DMS53 treated with DMSO at 0.1 percent for 48 hours (cell line): ENCODE data around the gene XKR8.
"Not testable (repeated sequence)": the region's sequence is repeated elsewhere in the genome, so short reads cannot be mapped to it uniquely, and the experiment has no call there.

ENCODE experiments used
- DNase-seq: peaks from one replicate; lab custom pipeline; 2025; ENCODE audit not compliant: unreplicated experiment; lab: John Stamatoyannopoulos, UW

Gene XKR8

DNA sequence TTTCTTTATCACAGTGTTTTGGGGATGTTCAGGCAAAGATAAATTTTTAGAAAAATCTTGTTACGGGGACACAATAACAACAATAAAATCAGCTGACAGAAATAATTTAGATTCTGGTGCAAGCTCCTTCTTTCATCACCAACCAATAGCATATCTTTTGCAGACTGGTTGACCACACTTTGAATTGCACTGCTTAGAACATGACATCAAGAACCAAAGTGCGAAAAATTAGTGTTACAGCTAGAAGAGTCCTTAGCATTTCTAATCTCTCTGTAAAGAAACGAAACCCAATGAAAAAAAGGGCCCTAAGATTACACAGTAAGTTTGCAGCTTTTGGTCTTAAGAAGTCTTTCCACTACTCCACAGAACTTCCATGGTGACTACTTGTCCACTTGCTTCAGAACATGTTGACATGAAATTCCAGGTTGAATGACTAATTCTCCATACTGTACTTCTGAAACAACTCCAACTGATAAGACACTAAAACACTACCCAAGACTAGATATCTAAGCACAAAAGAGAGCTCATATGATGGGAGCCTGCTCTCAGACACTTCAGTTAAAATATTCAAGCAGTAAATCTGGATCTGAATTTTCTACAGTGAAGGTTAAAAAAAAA lies 31.3 kb downstream of the XKR8 start:
- no peak for DNase-seq

DNA sequence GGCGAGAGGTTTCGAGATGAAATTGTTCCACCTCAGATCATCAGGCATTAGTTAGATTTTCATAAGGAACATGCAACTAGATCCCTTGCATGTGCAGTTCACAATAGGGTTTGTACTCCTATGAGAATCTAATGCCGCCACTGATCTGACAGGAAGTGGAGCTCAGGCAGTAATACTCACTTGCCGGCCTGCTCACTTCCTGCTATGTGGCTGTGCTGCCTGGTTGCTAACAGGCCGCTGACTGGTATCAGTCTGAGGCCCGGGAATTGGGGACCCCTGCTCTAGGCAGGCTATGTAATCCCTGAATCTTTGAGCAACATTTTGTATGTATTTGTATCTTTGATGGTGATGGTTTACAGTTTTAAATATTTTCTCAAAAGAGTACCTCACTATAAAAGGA lies 32.5 kb downstream of the XKR8 start:
- DNase-seq: no peak

DNA sequence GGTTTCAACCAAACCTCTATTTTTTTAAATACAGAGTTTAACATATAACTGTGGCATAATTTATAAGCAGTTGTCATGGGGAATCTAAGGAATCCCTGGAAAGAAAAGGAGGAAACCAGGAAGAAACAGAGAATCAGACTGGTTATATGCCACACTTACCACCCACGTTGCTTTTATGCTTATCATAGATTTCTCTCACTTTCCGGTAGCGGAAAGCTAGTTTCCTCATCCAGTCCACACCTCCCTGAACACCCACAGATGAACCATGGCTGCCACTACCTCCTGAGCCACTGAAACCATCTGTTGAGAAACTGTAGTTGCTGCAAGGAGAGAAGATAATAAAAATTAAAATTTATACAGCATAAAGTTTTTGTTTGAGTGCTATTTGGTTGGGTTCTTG lies 33.5 kb downstream of the XKR8 start:
- no peak for DNase-seq

DNA sequence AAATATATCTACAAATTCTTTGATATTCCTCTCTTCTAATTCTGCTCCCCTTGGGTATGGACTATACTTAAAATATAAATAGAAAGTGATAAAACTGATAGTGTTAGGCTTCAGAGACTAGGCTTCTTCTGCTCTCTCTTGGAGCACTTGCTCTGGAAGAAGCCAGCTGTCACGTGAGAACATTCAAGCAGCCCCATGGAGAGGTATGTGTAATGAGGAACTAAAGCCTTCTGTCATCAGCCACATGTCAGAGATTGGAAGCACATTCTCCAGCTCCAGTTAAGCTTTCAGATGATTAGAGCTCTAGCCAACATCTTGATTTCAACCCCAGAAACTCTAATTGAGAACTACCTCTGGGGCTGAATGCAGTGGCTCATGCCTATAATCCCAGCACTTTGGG lies 34.3 kb downstream of the XKR8 start:
- DNase-seq: no peak

GRCh38 chr1:27994526-27994925 lies 34.8 kb downstream of the XKR8 start:
- DNase-seq: not testable (repeated sequence)

- no peak for DNase-seq
These were observed 39.3 kb downstream of the XKR8 start for GRCh38 chr1:27999055-27999454.

DNA sequence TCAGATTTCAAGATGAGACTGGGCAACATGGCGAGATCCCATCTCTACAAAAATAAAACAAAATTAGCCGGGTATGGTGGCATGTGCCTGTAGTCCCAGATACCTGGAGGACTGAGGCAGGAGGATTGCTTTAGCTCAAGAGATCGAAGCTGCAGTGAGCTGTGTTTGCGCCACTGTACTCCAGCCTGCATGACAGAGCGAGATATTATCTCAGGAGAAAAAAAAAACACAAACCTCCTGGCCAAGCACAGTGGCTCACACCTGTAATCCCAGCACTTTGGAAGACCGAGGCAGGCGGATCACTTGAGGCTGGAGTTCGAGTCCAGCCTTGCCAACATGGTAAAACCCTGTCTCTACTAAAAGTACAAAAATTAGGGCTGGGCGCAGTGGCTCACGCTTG lies 42.8 kb downstream of the XKR8 start:
- DNase-seq: no peak

GRCh38 chr1:28003117-28003516 lies 43.3 kb downstream of the XKR8 start:
- DNase-seq: not testable (repeated sequence)

GRCh38 chr1:28010969-28011368 lies 51.2 kb downstream of the XKR8 start:
- no peak for DNase-seq
